Heart left ventricle (tissue), 16 donors: Measurements from ENCODE around the gene GC. TPM values are rescaled to one million over a fixed set of nuclear protein-coding genes. Genes with fewer than 3 reads are reported as not detected.

ENCODE experiments used
- ATAC-seq, 4 donors: fragments of 200-7000 bp; cut with Tn5 transposase; one replicate each; pipeline ENCODE4 v1.9.1; 2020 to 2022; ENCODE audit warnings: moderate library complexity in 4 of 4, mild to moderate bottlenecking in 3 of 4, moderate number of reproducible peaks in 1 of 4
- DNase-seq, 5 donors: peaks; one replicate each; pipeline ENCODE4 v3.0.0-alpha.2; 2020
- H3K27ac ChIP-seq, 12 donors: fragments of 200-600 bp; sonication (generic) in 4 of 12; one replicate each; pipeline versions ENCODE4 v1.5.0 to v1.8.0; 2016 to 2022; ENCODE audit warnings: mild to moderate bottlenecking in 2 of 12
- H3K27me3 ChIP-seq, 9 donors: fragments of 200-600 bp; sonication (generic) in 2 of 9; one replicate each; pipeline versions ENCODE4 v1.5.1 to v1.8.0; 2016 to 2022; ENCODE audit warnings: mild to moderate bottlenecking in 3 of 9
- H3K36me3 ChIP-seq, 9 donors: fragments of 200-600 bp; sonication (generic) in 2 of 9; one replicate each; pipeline versions ENCODE4 v1.5.0 to v1.8.0; 2018 to 2022; ENCODE audit warnings: mild to moderate bottlenecking in 2 of 9
- H3K4me1 ChIP-seq, 12 donors: fragments of 200-600 bp; sonication (generic) in 4 of 12; one replicate each; pipeline versions ENCODE4 v1.5.0 to v1.8.0; 2016 to 2022; ENCODE audit warnings: mild to moderate bottlenecking in 3 of 12
- H3K4me3 ChIP-seq, 12 donors: fragments of 200-600 bp; sonication (generic) in 4 of 12; one replicate each; pipeline versions ENCODE4 v1.5.0 to v1.8.0; 2017 to 2022; ENCODE audit warnings: mild to moderate bottlenecking in 9 of 12, moderate library complexity in 4 of 12
- H3K9me3 ChIP-seq, 12 donors: fragments of 200-600 bp; sonication (generic) in 4 of 12; one replicate each; pipeline versions ENCODE4 v1.5.0 to v1.8.0; 2016 to 2022; ENCODE audit warnings: mild to moderate bottlenecking in 1 of 12
- POLR2A ChIP-seq, 2 donors: fragments of 450-650 bp; IDR thresholded peaks; one replicate each; pipeline ENCODE4 v1.6.1; 2017; ENCODE audit warnings: antibody characterized with exemption in 2 of 2, mild to moderate bottlenecking in 2 of 2, moderate library complexity in 2 of 2
- WGBS, 4 donors: extraction: QIAGEN DNeasy Blood & Tissue Kit in 2 of 4; methylation state at CpG; one replicate each; pipeline versions ENCODE4 v1.1.5 to v1.1.7; 2013 to 2018; 5-methylcytosine and 5-hydroxymethylcytosine counted together
- intact Hi-C, 10 donors: fragments of 100-400 bp; cut with DNase I; formaldehyde crosslinking; loops; one replicate each; pipeline versions ENCODE4 v1.11.1 to v1.14.2; 2022
- polyA plus RNA-seq, 2 donors: library from polyadenylated mRNA; stranded (reverse); fragments of 200-250 nt; gene quantifications; one replicate each; pipeline ENCODE4 v1.2.3, GENCODE V29; 2013
- total RNA-seq, 9 donors: library from RNA; depleted of rRNA in 2 of 9; stranded (reverse); fragments of >200 nt in 2 of 9; fragmentation: NEBNext Ultra II Directional in 3 of 9; extraction: Animal tissue kit (Norgen Biotek cat#: 25700) in 3 of 9; gene quantifications; one replicate each; pipeline versions ENCODE4 v1.1.0 to v1.2.4, GENCODE V29; 2016 to 2023
- donor health status: ischemic (EF 13 %, LVEDD 7.1; RV severe dilation, severe dysfunction).
- donor health status: healthy with polysubstance abuse.
- donor health status: DM: no; HTN: yes; CAD: no.
- donor health status: DM: no; HTN: no; CAD: no.
- donor health status: ischemic (EF 25% LVEDD 6.9; RV normal size, moderate dysfunction).
- donor health status: ischemic (EF 25% LVEDD 5.7; RV mildly dilated, moderate dysfunction).
- donor health status: healthy.
- donor health status: DM: yes; HTN: yes; CAD: no.
- donor health status: ischemic (EF 35%, LVEDD 5.7; RV mildly dilated, moderate dysfunction).
- donor health status: nonischemic (EF 11% LVEDD 7.7; RV severe dilation, severe dysfunction).
- donor health status: DM: yes; HTN: yes; CAD: no.
- donor health status: PGD.
- donor health status: ischemic (EF 29% LVEDD 5.4; RV normal size, mild dysfunction).
- donor health status: nonischemic (EF 23%, LVEDD 6.1; RV moderate dilation, normal function).

The GC gene
- total and polyA plus RNA-seq, 11 donors, result 0.11 to 0.55 TPM; not detected in 9

DNA sequence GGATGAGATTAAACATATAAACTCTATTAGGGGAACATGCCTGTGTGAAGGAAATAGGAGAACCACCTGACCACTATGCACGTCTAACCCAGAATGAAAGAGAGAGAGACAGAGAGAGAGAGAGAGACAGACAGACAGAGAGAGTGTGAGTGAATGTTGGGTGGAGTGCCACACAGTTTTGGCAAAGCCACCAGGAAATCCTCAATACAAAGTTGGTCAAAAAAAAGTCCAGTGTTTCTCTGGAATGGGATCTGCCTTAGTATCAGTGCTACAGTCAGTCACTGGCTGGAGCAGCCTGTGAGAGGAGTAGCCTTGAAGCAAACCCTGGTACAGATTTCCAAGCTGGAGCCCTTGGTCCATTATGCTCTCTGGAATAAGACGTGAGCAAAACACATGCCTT is 91.7 kb downstream of the GC start:
- no peak for TF ChIP-seq POLR2A (IDR thresholded peaks at IDR 0.05)
- ATAC-seq, result no peak

More for the DNA sequence above, 91.7 kb downstream of the GC start:
- intact Hi-C loops, result no loop called here
- Histone ChIP-seq H3K4me3 (no peak overlapping the region), H3K4me1 (no peaks in the 10 kb centered on the region), H3K27ac (no peak overlapping the region), H3K27me3 (no peaks in the 10 kb centered on the region), H3K36me3 (no peaks in the 10 kb centered on the region), H3K9me3 (no peaks in the 10 kb centered on the region)
- 52 to 60% (median 58%) methylated on average over 2 of the region's 2 CpGs for WGBS, 4 donors
- DNase-seq, result no peak

Other genes with a start within 250 kb of the GC start
- under 1 TPM in 1 of 9 donors, not detected in 8; 0.97 TPM for gene NPFFR2, start 247.9 kb upstream of the GC start, total RNA-seq
- not detected for gene NPFFR2, start 247.9 kb upstream of the GC start, polyA plus RNA-seq